ENCODE measurements around the gene SPATA1.

The SPATA1 gene

GRCh38 chr1:84539972-84540371 lies 33.8 kb downstream of the SPATA1 start:
- no peak for DNase-seq (ENCODE audit: extremely low read depth, low read depth)
- H3K4me3 ChIP-seq (replicated peaks; ENCODE audit: low read depth, low read length): no peak overlapping the region
- TF ChIP-seq, protein P1, sequence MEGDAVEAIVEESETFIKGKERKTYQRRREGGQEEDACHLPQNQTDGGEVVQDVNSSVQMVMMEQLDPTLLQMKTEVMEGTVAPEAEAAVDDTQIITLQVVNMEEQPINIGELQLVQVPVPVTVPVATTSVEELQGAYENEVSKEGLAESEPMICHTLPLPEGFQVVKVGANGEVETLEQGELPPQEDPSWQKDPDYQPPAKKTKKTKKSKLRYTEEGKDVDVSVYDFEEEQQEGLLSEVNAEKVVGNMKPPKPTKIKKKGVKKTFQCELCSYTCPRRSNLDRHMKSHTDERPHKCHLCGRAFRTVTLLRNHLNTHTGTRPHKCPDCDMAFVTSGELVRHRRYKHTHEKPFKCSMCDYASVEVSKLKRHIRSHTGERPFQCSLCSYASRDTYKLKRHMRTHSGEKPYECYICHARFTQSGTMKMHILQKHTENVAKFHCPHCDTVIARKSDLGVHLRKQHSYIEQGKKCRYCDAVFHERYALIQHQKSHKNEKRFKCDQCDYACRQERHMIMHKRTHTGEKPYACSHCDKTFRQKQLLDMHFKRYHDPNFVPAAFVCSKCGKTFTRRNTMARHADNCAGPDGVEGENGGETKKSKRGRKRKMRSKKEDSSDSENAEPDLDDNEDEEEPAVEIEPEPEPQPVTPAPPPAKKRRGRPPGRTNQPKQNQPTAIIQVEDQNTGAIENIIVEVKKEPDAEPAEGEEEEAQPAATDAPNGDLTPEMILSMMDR (IDR thresholded peaks at IDR 0.05; ENCODE audit: low read depth, low read length, missing control alignments): no peak

DNA sequence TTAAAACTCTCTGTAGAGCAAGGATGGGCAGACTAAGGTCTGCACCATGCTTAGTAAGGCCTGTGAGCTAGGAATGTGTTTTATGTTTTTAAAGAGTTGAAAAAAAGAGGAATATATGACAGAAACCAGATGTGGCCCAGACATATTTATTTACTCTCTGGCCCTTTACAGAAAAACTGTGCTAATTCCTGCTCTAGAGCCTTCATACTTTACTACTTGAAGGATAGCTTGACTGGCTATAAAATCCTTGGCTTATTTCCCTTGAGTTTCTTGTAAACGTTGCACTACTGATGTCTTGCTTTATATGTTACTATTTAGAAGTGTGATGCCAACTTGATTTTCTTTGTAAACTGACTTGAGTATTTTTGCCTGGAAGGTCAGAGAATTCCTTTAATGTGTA lies 34.6 kb downstream of the SPATA1 start:
- DNase-seq (ENCODE audit: extremely low read depth, low read depth): no peak
- TF ChIP-seq, protein P1 (IDR thresholded peaks at IDR 0.05; ENCODE audit: low read depth, low read length, missing control alignments): no peak
- H3K4me3 ChIP-seq (replicated peaks; ENCODE audit: low read depth, low read length): no peak overlapping the region

DNA sequence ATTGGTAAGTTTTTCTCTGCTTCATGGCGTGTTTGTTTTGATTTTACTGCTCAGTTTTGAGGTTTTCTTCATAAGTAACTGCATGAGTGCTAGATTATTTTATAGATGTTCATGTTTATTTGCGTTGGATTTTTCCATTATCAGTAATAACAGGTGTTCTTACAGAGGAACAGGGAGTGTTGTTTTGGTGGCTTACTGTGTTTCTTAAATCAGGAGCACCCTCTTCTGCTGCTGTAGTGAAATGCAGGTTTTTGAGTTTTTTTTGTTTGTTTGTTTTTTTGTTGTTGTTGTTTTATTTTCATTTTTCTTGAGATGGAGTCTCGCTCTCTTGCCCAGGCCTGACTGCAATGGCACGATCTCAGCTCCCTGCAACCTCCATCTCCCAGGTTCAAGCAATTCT lies 35.5 kb downstream of the SPATA1 start:
- TF ChIP-seq, protein P1 (IDR thresholded peaks at IDR 0.05; ENCODE audit: low read depth, low read length, missing control alignments): peak; percentile 19
- no peak overlapping the region for H3K4me3 ChIP-seq (replicated peaks; ENCODE audit: low read depth, low read length)
- DNase-seq (ENCODE audit: extremely low read depth, low read depth): no peak

- no peak for DNase-seq (ENCODE audit: extremely low read depth, low read depth)
- TF ChIP-seq, protein P1 (IDR thresholded peaks at IDR 0.05; ENCODE audit: low read depth, low read length, missing control alignments): no peak
These were observed 44.6 kb downstream of the SPATA1 start for GRCh38 chr1:84550826-84551225.

DNA sequence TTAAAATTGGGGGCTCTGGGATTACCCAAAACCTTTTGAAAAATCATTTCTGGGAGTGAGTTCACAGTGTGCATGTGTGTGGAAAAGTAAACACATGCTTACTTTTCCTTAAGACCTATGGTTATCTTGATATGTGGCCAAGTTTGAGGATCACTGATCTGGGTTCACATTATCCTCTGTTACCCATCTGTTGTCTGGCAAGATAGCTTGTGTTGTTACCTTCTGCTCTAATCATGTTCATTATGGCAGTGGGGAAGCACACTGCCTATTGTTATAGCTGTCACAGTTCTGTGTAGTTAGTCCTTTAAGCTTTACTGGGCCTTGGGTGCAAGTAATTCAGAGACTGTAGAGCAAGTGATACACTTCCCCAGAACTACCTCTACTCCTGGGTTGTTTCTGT lies 63.0 kb downstream of the SPATA1 start:
- no peak for DNase-seq (ENCODE audit: extremely low read depth, low read depth)
- TF ChIP-seq, protein P1 (IDR thresholded peaks at IDR 0.05; ENCODE audit: low read depth, low read length, missing control alignments): no peak
- H3K4me3 ChIP-seq (replicated peaks; ENCODE audit: low read depth, low read length): no peak overlapping the region

More at GRCh38 chr1:84550826-84551225, 44.6 kb downstream of the SPATA1 start:
- no peak overlapping the region for H3K4me3 ChIP-seq (replicated peaks; ENCODE audit: low read depth, low read length)

GRCh38 chr1:84570436-84571149 lies 64.4 kb downstream of the SPATA1 start:
- no peak for DNase-seq (ENCODE audit: extremely low read depth, low read depth)
- TF ChIP-seq, protein P1 (IDR thresholded peaks at IDR 0.05; ENCODE audit: low read depth, low read length, missing control alignments): no peak
- H3K4me3 ChIP-seq (replicated peaks; ENCODE audit: low read depth, low read length): no peak overlapping the region

DNA sequence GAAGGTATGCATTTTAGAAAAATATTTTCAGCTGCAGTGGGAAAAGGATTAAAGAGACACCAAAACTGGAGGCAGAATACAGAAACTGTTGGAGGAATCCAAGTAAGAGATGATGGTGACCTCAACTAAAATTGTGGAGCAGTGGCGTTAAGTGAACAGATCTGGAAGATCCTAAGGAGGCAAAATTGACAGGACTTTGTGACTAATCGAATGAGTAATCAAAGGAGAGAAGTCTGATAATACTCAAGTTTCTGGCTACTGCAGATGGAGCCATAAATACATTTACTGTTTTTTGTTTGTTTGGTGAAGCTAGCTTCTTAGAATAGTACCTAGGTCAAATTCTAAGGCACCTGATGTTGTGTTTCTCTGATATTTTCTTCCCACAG lies 65.0 kb downstream of the SPATA1 start:
- TF ChIP-seq, protein P1 (IDR thresholded peaks at IDR 0.05; ENCODE audit: low read depth, low read length, missing control alignments): no peak
- no peak overlapping the region for H3K4me3 ChIP-seq (replicated peaks; ENCODE audit: low read depth, low read length)
- DNase-seq (ENCODE audit: extremely low read depth, low read depth): no peak

Measured in HFF-Myc (cell line).